NCI-H1930 (cell line): Measurements from ENCODE around the gene BET1L.
"Not testable (repeated sequence)": the region's sequence is repeated elsewhere in the genome, so short reads cannot be mapped to it uniquely, and the experiment has no call there.

Experiments
- DNase-seq, 2 experiments: peaks; one replicate each; lab custom pipeline; 2025; lab: John Stamatoyannopoulos, UW

The BET1L gene, protein sequence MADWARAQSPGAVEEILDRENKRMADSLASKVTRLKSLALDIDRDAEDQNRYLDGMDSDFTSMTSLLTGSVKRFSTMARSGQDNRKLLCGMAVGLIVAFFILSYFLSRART

DNA sequence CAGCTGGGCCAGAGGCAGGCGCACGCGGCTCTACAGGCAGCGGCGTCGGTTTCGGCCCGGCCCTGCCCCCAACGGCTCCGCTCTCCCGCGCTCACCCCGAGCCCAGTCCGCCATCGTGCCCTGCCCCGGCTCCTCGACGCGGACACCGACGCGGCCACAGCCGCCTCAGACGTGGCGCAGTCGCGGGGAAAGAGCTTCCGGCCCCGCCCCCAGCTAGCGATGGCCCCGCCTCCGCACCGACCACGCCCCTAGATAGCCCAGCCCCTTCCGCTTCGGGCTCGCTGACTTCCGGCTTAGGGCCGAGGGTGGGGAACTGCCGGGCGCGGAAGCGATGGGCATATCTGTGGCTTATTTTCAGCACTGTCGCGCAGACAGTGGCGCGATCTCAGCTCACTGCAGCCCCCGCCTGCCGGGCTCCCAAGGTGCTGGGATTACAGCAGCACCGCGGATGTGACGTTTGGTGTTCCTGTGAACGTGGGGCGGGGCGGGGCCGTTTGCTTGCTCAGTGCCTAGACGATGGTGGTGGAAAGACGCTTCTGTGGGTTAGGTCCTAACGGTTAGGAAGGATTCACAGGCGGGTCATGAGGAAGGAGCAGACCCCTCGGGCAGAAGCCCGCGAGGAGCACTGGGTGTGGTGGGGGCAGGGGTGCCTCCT, at the start of gene BET1L, which contains the start of gene RIC8A:
BET1L (minus strand) TSS at position 192 of the 655 bp plus-strand sequence; CDS start at position 114, 78 bp downstream.
RIC8A (plus strand) TSS at position 501 of the 655 bp plus-strand sequence. CDS start 1,147 bp downstream, outside the sequence.
- DNase-seq, result peak; percentile 94 to 97

DNA sequence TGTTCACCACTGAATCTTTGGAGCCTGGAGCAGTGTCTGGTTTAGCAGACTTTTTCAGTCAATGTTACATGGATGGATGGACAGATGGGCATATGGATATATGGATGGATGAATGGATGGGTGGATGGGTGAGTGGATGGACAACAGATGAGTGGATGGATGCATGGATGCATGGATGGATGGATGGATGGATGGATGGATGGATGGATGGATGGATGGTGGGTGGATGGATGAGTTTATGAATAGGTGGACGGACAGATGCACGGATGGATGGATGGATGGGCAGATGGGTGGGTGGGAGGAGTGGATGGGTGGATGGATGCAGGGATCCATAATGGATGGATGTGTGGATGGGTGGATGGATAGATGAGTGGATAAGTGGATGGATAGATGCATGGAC, 48.6 kb upstream of the BET1L start:
- no peak for DNase-seq

DNA sequence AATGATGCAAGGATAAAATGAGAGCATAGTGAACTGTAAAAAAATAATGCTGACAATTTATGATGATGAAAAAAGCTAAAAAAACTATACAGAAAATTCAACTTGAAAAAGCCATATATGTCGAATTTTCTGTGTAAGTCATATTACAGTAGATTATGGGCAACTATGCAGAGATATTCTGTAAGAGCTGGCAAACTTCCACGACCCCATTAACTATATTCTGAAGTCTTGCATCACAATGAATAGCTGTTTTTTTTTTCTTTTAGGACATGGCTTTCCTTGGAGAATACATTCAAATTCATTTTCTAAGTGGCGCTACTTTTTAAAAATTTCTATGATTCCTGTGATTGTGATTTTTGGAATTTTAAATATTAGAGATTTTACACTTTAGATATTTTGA, 48.0 kb upstream of the BET1L start:
- DNase-seq, result no peak

DNA sequence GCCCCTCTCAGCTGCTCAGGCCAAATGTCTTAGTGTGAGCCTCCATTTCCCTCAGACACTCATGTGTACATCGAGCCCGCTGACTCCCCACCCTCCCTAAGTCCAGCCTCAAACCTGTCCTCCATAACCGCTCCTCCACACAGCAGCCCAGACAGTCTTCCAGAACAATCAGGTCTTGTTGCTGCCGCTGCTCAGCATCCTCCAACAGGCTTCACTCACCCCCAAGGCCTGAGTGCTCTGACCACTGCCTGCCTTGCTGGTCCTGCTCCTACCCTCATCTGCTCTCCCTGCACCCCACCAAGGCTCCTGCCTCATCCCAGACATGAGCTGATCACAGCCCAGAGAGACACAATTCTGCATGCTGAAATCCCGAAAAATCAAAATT, 46.7 kb upstream of the BET1L start:
- DNase-seq, result no peak

DNA sequence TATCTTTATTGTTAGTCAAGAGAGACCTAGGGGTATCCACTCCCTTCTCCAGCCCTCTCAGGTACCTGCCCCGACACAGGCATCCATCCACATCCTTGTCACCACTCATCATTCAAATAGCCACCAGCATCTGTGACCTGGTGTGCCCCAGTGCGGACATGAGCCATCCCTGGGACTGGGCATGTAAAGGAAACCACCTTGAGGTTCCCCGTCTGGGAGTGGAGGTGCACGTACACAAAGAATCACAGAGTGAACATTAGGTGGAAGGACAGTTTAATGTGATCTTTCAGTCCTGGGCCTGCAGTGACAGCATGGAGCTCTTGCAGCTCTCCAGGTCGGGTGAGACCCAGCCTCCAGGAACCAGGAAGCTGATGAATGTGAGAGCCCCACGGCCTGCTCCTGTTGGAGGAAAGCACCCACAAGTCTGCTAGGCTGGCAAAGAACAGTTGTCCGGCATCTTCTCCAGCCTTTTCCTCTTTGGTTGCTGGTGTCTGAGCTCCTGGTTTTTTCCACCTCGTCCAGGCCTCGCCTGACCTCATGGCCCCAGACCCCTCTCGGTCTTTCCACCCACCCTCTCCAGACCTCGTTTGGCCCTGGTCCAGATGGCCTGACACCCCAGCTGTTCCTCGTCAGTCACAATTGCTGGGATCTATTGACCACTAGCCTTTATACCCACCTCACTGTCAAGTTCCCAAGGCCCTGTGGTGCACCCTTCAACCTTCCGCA, 46.1 kb upstream of the BET1L start:
- DNase-seq, result no peak

DNA sequence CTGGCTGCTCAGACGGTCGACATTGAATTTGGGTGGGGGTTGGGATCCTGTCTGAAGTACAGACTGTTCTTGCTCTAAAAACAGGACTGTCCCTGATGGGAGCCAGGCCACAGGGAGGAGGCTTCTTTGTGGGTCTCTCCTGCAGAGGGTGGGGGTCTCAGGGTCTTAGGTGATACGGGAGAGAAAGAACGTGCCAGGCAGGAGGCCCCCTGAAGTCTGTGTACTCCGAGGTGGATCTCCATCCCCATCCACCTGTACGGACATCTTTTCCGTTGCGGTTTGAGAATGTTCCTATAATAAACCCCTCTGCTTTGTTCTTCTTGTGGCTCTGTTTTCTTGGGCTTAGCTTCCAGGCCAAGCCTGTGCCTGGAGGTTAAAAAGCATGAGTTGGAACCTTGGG, 45.5 kb upstream of the BET1L start:
- DNase-seq, result no peak

DNA sequence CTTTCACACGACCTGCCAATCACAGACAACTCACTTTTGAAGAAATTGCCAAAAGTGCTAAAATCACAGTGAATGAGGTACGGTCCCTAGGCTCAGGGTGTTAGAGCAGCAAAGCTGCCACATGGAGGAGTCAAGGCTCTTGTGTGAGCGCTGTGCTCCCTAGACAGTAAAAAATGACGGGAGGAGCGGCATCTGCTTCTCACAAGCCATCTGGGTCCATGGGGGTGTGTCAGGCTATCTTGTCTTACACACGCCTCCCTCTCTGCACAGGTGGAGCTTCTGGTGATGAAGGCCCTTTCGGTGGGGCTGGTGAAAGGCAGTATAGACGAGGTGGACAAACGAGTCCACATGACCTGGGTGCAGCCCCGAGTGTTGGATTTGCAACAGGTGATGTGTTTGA, 44.4 kb upstream of the BET1L start:
- no peak for DNase-seq

DNA sequence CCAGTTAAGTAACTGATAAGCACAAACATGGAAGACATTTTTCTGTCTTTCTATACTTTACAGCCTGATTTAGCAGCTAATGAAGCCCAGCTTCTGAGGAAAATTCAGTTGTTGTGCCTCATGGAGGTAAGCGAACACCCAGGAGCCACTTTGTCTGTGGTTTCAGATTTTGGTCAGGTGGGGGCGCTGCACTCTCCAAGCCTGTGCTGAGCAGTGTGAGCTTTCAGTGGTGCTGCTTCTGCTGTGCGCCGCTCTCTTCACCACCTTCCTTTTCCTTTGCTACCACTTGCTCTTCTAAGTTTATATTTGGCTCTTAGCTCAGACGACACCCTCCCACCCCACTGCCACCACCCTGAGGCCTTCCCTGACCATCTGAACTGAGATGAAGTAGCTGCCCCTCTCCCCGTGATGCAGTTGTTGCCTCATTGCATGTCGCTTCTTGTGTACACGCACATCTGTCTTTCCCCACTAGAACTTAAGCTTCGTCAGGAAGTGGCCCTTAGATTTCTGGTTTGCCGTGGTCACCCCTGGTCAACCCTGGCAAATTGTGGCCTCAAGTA, 43.6 kb upstream of the BET1L start:
- peak in 1 of 2 experiments; percentile 55 for DNase-seq

DNA sequence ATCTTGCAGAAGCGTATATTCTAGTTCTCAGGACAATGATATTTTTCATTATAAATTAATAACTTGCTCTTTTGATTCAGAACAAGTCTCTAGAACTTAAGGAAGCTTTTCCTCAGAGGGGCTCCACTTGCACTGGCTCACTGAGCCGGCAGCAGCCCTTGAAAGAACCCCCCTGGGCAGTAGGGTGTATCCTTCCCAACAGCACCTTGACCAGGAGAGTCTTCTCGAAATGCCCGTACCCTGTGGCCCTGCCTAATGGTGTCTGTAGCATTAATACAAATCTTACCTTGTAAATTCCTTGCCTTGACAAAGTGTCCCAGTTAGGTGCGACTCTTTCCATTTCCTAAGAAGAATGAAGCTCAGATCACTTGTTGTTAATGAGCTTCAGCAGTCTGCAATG, 43.1 kb upstream of the BET1L start:
- DNase-seq, result no peak

DNA sequence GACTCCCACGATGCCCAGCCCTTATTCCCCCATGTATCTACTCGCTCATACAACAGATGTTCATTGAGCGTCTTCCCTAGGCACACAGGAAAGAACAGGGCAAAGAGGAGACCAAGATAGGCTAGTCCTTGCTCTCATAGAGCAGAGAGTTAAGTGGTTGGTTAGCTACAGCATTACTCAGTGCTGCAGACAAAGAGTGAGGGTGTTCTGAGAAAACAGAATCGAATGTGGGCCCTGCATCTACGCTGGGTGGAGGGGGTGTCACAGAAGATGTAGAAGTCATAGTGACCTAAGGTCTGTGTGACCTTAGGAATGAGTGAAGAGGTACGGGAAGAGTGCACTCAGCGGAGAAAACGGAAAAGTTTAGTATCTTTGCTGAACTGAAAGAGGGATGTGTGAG, 41.9 kb upstream of the BET1L start:
- DNase-seq, result no peak

DNA sequence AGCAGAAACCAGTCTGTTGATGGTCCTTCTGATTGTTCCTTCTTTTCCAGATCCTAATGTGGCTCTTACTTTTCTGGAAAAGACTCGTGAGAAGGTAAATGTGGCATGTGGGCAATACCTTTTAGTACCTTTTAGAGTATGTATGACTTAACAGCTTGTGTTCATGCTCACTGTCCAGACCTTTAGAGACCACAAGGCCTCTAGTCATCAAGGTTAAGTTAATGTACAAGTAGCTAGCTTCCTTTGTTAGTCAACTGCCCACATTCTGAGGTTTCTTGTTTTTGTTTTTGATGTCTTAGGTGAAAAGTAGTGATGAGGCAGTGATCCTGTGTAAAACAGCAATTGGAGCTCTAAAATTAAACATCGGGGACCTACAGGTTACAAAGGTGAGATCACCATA, 37.2 kb upstream of the BET1L start:
- no peak for DNase-seq

DNA sequence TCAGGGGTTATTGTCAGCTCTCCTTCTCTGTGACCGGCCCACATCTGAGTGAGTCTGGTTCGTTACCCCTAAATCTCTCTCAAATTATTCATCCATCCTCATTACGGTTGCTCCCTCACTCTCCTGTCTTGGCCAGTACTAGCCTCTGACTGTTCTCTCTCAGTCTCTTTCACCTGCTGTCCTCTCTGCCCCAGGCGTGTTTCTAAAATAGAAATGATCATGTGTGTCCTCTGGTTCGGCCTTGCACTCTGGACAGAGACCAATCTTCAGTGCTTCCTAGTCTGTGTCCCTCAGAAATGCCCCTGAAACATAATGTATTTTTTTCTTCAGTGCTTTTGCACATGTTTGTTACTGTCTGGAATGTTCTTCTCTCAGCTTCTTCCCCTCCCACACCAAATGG, 34.4 kb upstream of the BET1L start:
- DNase-seq, result no peak

DNA sequence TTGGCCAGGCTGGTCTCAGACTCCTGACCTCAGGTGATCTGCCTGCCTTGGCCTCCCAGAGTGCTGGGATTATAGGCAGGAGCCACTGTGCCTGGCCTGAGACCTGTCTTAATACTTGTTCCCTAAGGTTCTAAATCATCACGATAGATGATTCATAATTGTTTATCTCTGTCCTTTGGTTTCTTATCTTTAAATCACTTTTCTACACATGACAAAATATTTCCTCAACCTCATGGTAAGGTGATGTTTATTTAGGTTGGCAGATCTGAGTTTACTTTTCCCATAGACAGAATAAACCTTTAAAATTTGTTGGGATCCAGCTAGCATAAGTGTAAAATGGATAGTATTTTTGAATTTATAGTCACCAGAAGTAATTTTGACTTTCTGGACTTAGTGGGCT, 33.1 kb upstream of the BET1L start:
- DNase-seq, result no peak

DNA sequence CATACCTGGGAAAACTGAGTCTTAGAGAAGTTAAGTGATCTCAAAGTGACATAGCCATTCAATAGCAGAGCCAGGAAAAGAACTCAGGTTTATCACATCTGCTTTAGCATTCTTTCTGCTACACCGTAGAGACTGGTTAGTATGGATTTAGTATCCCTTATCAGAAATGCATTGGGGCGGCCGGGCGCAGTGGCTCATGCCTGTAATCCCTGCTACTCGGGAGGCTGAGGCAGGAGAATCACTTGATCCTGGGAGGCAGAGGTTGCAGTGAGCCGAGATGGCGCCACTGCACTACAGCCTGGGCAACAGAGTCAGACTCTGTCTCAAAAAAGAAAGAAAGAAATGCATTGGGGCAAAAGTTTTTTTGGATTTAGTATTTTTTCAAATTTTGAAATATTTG, 31.1 kb upstream of the BET1L start:
- not testable (repeated sequence) for DNase-seq

DNA sequence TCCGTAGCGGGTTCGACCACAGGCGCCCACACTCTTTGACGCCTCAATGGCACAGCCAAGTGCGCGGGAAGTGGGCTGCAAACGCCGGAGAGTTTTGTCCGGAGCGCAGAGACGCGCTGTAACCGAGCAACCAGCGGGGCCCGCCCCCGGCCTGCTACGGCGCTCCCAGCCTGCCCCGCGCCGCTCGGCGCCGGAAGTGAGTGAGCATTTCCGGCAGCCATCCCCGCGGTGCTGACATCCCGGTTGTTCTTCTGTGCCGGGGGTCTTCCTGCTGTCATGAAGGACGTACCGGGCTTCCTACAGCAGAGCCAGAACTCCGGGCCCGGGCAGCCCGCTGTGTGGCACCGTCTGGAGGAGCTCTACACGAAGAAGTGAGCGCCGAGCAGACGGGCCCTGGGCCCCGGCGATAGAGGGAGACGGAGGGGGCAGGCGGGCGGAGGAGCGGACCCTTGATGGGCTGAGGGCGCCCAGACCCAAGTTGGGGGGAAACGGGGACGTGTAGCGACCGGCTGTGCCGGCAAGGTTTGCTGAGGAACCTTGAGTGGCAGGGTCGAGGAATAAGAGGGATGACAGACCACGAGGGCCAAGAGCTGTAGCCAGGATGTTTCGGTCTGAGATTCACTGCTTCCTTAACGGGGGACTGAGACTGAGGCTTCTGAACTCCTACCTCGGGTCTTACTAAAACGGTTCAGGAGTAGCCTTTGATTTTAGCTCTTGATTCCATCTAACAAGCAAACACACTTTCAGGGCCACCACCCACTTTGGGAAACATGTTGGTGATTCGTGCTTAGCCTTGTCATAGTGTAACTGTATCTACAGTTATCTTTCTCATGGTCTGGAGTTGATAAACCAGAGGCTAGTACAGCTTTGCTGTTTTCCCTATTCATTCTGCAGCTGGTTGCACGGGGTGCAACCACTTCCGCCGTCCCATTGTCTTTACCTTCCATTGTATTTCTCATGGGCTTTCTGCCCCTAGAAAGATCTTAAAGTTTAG, 29.9 kb upstream of the BET1L start, which contains the start of gene PSMD13:
PSMD13 (plus strand) TSS at position 203 of the 994 bp plus-strand sequence; CDS start at position 277, 74 bp downstream.
- DNase-seq, result peak; percentile 75 to 90

DNA sequence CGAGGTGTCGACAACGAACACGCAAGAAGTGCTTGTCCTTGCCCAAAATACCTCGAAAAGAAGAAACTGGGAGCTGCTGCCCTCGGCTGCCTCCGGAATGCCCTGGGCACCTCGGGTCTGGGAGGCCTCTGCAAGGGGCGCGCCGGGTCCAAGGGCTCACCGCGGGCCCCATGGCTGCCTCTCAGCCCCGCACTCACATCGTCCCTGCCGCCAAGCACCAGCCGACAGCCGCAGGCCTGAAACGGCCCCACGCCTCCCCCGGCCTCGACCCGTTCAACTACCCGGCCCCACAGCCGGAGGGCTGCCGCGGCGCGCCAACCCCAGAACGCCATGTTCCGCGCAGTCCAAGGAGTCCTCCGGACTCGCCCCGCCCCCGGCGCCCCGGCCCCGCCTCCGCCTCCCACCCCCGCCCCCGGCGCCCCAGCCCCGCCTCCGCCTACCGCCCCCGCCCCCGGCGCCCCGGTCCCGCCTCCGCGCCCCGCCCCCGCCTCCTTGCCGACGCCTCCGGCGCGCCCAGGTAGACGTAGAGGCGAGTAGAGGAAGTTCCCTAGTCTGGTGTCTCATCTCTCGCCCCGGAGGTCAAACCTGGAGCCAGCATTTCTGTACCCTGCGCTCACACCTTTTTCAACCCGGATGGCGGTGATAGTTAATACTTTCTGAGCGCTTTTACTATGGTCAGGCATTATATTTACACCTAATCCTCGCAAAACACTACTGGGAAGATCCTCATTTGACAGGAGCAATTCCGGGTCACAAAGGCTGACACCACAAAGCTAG, 29.0 kb upstream of the BET1L start, which contains the start of gene SIRT3:
SIRT3 (minus strand) TSS at position 346 of the 777 bp plus-strand sequence; CDS start at position 332, 14 bp downstream.
- DNase-seq, result peak; percentile 81 to 82

DNA sequence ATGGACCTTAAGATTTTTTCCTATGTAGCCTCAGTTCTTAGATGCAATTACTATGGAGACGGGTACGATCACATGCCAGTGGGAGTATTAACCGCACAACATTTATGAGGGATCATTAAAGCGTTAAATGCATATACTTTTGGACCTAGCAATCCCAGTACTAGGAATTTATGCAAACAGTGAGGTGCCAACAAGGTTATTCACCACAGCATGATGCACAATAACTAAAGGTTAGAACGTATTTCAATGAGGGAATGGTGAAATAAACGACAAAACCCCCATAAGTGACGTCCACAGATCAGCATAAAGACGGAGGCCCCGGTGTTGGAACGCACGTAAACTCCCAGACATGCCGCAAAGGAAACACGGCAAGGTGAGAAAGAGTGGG, 28.4 kb upstream of the BET1L start:
- no peak for DNase-seq

DNA sequence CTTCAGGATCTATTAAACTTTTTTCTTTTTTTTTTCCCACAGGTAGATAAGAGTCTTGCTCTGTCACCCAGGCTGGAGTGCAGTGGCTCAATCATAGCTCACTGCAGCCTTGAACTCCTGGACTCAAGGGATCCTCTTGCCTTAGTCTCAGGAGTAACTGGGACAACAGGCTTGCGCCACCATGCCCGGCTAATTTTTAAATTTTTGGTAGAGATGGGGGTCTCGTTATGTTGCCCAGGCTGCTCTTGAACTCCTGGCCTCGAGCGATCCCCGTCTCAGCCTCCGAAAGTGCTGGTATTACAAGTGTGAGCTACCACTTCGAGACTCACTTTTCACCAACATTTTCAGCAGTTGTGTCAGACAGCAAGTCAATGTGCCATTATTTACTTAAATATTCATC, 28.0 kb upstream of the BET1L start:
- no peak for DNase-seq

DNA sequence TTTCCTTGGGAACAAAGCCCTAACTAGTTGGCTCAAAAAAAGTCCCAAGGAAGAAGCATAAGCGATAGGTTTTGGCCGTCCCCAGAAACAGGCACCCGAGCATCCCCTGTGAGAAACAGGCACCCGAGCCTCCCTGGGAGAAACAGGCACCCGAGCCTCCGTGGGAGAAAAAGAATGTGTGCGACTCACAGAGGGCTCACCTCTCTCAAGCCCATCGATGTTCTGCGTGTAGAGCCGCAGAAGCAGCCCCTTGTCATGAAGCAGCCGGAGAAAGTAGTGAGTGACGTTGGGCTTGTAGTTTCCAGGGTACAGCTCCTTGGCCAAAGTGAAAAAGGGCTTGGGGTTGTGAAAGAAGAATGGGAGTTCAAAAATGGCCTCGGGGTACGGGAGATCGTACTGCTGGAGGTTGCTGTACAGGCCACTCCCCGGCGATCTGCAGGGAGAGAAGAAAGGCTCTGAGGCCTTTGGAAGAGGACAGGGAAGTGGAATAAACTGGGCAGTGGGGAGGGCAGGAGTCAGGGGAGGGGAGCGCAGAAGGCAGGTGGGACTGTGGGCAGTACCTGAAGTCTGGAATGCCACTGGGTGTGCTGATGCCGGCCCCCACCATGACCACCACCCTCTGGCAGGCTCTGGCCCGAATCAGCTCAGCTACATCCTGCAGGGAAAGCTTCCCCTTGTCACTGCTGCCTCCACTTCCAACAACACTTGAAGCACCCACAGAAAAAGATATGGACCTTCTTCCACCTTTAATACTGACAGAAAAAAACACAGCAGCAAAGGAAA, 25.8 kb upstream of the BET1L start:
- DNase-seq, result no peak

DNA sequence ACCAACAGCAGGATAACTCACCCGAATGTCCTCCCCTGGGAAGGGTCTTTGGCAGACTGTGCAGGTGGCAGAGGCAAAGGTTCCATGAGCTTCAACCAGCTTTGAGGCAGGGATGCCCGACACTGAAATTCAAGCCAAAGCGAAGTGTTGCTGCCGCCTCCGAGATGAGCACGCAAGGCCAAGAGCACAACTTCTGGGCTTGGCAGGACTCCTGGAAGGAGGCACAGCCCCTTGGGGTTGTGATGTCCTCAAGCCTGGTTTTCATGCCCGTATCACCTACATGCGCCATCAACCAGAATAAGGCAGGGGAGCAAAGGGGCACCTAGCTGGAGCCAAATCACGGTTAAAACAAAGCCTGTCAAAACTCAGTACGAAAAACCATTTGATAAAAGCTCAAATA, 23.2 kb upstream of the BET1L start:
- DNase-seq, result no peak
